CD1c-positive myeloid dendritic cell (primary cell): ENCODE data around the gene CFAP298.
"Not testable (repeated sequence)": the region's sequence is repeated elsewhere in the genome, so short reads cannot be mapped to it uniquely, and the experiment has no call there.

ENCODE experiments used
- DNase-seq: peaks from one replicate; pipeline ENCODE4 v3.0.0-alpha.2; 2016; ENCODE audit errors: extremely low spot score

The CFAP298 gene

GRCh38 chr21:32612075-32612998 is at the start of gene CFAP298:
TSS of gene CFAP298 (minus strand) at chr21:32612377. CDS start at chr21:32612243, 134 bp downstream.
- DNase-seq: peak; percentile 95

DNA sequence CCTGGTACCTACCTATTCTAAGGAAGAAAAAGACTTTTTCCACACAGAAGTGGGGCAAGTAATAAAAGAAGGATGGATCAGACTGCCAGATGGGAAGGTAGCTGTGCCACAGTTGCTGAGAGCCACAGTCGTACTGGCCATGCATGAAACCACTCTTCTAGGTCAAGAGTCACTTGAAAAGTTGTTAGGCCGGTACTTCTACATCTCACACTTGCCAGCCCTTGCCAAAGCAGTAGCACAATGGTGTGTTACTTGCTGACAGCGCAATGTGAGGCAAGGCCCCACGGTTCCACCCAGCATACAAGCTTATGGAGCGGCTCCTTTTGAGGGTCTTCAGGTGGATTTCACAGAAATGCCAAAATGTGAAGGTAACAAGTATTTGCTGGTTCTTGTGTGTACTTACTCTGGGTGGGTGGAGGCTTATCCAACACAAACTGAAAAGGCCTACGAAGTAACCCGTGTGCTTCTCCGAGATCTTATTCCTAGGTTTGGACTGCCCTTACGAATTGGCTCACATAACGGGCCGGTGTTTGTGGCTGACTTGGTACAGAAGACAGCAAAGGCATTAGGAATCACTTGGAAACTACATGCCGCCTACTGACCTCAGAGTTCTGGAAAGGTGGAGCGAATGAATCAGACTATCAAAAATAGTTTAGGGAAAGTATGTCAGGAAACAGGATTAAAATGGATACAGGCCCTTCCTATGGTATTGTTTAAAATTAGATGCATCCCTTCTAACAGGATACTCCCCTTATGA is 49.0 kb upstream of the CFAP298 start:
- DNase-seq: not testable (repeated sequence)

GRCh38 chr21:32658524-32658923 is 46.3 kb upstream of the CFAP298 start:
- DNase-seq: no peak

GRCh38 chr21:32653326-32653901 is 41.2 kb upstream of the CFAP298 start:
- peak; percentile 18 for DNase-seq

GRCh38 chr21:32648165-32648564 is 36.0 kb upstream of the CFAP298 start:
- DNase-seq: no peak

DNA sequence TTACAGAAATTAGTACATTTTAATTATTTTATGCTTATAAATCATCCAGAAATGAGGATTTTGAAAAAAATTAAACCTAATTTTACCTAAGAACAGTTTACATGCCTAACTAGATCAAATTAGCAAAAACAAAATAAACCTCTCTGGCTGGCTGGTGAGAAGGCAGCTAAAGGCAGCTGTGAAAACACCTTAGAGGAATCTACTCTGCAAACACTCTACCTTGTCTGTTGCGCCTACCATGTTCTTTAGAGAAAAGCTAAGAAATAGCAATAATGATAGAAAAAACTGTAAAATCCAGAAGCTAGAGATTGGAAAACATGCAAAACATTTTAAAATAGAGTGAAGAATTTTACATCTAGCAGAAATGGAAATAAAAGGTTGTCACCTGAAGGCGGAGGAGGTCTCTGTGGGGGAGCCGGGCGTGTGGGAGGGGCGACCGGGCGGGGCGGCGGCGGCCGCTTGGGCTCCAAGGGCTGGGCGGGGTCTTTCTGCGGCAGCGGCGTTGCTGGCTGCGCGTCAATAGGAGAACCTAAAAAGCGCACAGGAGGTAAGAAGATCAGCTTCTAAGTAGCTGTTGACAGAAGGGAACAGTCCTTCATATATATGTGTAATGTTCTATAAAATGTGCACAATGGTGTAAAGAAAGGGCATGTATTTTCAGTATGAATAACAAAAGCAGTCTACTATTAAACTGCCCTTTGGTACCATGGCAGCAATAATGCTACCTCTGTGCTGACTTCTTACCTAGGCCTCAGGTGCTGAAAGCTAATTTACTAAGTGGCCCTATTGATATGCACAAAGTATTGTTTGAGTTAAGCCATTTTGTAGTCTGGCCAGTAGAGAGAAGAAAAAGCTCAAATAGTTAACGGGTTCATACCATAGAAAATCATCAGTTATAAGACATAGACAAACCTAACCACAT is 33.3 kb upstream of the CFAP298 start:
- no peak for DNase-seq

DNA sequence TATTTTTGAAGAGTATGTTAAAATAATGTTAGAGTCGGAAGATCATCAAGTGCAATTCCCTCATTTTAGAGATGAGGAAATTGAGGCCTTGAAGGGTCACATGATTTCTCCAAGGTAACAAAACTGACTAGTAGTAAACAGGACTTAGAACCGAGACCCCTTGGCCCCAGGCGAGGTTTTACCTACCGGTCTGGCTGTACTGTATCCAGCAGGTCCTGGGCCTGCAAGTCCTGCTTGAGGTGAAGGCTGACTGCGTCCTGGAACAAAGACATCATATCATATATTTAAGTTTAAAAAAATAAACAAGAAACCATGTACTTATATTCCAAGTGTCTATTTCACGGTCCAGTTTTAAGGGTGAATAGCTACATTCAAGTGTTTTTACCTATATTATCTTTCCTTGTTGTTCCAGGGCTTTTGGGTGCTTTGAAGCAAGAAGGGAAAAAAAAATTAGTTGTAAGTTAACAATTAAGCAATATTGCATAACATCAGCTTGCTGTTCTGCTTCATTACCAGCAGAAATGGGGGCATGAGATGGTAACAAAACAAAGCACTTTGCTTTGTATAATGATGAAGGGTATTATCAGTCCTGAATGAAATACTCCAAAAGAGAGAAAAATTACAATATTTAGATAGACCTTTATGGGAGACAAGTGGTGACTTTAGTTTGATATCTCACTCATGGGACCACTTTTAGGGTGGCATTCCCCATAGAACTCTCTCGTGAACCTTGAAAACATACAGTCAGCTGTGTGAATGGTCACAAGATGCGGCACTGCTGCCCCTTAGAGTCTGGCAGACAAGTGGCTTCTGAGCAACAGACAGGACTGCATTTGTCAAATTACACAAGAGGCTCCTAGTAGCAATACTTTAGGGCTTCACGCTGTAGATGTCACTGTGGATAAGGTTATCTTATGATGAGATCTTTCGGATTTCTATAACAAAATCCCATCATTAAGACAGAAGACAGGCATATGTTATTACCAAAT is 29.8 kb upstream of the CFAP298 start:
- no peak for DNase-seq

- DNase-seq: no peak
Observed at GRCh38 chr21:32626621-32627196, 14.5 kb upstream of the CFAP298 start.

- not testable (repeated sequence) for DNase-seq
Observed at GRCh38 chr21:32618218-32618617, 6.0 kb upstream of the CFAP298 start.

DNA sequence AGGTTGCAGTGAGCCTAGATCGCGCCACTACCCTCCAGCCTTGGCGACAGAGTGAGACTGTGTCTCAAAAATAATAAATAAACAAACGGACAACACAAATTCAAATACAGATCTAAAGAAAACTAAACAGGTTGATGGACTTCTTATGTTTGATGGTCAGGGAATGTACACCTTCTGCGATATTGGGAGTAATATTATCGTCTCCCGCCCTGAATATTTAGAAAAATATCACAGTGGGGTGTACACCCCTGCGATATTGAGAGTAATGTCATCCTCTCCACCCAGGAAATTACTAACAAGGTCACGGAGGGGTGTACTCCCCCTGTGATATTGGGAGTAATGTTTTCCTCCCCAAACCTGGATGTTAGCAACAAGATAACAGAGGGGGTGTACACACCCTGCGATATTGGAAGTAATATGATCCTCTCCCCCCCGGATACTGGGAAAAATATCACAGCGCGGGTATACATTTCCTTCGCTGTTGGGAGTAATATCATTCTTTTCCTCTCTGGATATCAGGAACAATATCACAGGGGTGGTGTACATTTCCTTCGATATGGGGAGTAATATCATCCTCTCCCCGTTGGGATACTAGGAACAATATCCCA is 1.4 kb upstream of the CFAP298 start:
- DNase-seq: no peak

DNA sequence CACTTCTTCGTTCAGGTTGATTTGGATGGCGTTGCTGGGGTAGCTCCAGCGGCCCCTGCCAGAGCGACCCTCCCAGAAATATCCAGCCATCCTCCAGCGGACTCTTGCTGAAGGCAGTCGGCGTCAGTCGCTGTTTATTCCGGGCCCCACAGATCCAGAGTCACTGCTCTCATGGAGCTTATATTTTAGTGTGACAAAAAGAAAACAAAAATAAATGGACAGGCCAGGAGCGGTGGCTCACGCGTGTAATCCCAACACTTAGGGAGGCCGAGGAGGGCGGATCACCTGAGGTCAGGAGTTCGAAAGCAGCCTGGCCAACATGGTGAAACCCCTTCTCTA is 791 bp upstream of the CFAP298 start:
- DNase-seq: no peak

- peak; percentile 13 for DNase-seq
Observed at GRCh38 chr21:32611471-32611997, 643 bp downstream of the CFAP298 start.

DNA sequence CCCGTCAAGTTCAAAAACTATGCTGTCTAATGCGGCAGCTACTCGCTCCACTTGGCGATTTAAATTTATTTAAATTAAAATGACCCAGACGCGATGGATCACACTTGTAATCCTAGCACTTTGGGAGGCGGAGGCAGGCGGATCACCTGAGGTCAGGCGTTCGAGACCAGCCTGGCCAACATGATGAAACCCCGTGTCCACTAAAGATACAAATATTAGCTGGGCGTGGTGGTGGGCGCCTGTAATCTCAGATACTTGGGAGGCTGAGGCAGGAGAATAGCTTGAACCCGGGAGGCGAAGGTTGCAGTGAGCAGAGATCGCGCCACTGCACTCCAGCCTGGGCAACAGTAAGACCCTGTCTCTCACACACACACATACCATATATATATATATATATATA is 1.2 kb downstream of the CFAP298 start:
- not testable (repeated sequence) for DNase-seq

DNA sequence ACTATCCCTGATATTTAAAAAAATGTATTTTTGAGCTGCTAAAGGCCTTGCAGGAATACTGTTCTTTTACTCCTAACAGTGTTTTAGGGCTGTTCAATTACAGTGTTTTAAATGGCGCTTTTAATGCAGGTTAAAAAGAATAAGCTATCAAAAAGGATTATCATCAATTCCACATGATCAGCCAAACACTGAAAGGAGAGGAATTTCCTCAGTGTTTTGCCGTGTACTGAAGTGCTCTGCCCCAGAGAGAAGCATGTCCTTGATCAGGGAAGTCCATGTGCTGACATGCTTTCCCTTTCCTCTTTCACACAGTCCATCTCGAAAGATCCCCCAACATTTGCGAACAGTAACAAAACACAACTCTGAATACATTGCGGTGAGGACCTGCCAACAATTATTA is 3.3 kb downstream of the CFAP298 start:
- DNase-seq: no peak

GRCh38 chr21:32605469-32605868 is 6.7 kb downstream of the CFAP298 start:
- DNase-seq: no peak

DNA sequence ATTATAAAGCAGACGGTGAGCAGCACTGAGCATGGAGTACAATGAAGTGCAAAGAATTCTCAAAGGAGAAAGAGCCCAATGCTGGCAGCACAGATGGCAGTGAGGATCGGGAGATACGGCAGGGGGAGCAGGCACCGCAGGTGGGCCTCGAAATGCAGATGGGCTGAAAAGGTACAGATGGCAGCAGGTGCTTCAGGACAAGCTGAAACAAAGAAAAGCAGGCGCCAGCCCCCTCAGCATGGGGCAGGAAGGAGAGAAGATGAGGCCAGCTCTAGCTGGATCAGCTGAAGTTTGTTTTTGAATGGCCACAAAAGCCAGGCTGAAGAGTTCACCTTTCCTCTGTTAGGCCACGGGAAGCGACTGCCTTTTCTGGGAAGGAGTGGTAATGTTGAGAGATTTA is 7.7 kb downstream of the CFAP298 start:
- DNase-seq: no peak

- DNase-seq: no peak
Observed at GRCh38 chr21:32603131-32603530, 9.0 kb downstream of the CFAP298 start.

- no peak for DNase-seq
Observed at GRCh38 chr21:32602099-32602498, 10.1 kb downstream of the CFAP298 start.

DNA sequence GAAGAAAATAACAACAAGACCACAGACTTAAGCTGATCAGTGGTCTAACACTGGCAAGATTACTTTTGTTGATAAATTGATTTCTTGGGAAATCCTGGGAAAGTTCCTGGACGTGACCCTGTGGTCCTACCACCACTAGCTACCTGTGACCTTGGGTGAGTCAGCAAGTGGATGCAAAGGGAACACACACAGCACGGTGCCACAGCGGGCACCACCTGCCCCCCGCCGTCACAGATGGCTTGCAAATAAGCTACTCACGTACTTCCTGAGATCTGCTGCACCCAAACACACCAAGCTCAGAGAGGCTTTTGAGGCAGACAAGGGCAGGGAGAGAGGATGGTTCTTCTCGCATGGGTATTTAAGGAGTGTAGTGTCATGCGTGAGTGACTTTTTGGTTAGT is 12.7 kb downstream of the CFAP298 start:
- DNase-seq: no peak
